ENCODE results near the gene THOC1.

GRCh38 chr18:303011-303410 lies 35.2 kb upstream of the THOC1 start:
- TF ChIP-seq, protein P1, sequence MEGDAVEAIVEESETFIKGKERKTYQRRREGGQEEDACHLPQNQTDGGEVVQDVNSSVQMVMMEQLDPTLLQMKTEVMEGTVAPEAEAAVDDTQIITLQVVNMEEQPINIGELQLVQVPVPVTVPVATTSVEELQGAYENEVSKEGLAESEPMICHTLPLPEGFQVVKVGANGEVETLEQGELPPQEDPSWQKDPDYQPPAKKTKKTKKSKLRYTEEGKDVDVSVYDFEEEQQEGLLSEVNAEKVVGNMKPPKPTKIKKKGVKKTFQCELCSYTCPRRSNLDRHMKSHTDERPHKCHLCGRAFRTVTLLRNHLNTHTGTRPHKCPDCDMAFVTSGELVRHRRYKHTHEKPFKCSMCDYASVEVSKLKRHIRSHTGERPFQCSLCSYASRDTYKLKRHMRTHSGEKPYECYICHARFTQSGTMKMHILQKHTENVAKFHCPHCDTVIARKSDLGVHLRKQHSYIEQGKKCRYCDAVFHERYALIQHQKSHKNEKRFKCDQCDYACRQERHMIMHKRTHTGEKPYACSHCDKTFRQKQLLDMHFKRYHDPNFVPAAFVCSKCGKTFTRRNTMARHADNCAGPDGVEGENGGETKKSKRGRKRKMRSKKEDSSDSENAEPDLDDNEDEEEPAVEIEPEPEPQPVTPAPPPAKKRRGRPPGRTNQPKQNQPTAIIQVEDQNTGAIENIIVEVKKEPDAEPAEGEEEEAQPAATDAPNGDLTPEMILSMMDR (IDR thresholded peaks at IDR 0.05): no peak
- no peak for TF ChIP-seq EP300 (IDR thresholded peaks at IDR 0.05)
- TF ChIP-seq POLR2A (IDR thresholded peaks at IDR 0.05): no peak
